ENCODE data around the gene EGLN2.
"Not testable (repeated sequence)": the region's sequence is repeated elsewhere in the genome, so short reads cannot be mapped to it uniquely, and the experiment has no call there.

EGLN2 gene

GRCh38 chr19:40809358-40810086 is 10.5 kb downstream of the EGLN2 start:
- FAIRE-seq = no peak
- TF ChIP-seq, protein P1, sequence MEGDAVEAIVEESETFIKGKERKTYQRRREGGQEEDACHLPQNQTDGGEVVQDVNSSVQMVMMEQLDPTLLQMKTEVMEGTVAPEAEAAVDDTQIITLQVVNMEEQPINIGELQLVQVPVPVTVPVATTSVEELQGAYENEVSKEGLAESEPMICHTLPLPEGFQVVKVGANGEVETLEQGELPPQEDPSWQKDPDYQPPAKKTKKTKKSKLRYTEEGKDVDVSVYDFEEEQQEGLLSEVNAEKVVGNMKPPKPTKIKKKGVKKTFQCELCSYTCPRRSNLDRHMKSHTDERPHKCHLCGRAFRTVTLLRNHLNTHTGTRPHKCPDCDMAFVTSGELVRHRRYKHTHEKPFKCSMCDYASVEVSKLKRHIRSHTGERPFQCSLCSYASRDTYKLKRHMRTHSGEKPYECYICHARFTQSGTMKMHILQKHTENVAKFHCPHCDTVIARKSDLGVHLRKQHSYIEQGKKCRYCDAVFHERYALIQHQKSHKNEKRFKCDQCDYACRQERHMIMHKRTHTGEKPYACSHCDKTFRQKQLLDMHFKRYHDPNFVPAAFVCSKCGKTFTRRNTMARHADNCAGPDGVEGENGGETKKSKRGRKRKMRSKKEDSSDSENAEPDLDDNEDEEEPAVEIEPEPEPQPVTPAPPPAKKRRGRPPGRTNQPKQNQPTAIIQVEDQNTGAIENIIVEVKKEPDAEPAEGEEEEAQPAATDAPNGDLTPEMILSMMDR (IDR thresholded peaks at IDR 0.05; ENCODE audit: insufficient read depth, missing control alignments) = no peak

DNA sequence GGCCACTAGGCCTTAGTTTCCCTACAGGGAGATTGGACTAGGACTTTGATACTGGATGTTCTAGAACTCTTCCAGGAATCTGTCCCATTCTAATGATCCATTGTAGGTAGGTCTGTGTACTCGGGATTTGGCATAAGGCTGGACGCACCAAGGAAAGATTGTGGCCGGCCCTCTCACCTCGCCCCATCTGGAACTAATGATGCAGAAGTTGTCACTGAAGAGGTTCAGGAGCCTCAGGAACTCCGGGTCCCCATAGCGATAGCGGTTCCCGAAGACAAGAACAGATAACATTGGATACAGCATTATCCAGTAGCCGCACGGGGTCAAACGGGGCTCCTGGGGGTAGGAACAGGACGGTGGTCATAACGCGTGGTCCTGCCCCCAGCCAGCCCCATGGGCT is 11.2 kb downstream of the EGLN2 start:
- FAIRE-seq = no peak
- TF ChIP-seq, protein P1 (IDR thresholded peaks at IDR 0.05; ENCODE audit: insufficient read depth, missing control alignments) = no peak
- no peak for DNase-seq (ENCODE audit: insufficient read length, low spot score)

More at GRCh38 chr19:40809358-40810086, 10.5 kb downstream of the EGLN2 start:
- no peak for DNase-seq (ENCODE audit: insufficient read length, low spot score)

DNA sequence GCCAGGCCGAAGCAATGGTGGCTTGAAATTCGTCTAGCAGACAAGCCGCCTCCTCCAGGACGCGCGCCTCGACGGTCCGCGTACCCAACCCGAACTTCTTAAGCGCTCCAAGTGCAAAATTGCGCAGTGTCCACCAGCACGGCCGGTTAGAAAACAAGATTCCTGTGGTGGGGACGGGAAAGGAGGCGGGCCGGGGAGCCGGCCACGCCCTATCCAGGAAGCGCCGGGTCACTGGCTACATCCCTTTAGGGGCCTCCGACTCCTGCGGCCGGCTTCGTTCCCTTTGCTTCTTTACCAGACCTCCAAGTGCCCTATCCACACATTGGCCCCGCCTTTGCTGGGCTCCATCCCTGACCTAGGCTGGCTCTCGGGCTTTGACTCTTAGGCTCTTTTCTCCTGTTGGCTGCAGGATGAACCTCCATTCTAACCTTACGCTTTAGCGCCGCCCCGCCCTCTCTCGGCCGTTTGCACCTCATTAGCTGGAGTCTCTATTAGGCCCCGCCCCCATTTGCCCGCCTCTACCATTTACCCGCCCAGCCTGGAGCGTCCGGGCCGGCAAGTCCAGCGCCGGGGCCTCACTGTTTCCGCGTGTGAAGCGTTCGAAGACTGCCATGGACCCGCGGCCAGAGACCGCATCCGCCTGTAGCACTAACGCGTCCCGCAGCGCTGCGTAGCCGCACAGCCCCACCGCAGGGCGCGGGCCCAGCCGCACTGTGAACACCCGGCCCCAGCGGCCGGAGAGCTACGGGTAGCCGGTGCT is 11.8 kb downstream of the EGLN2 start:
- FAIRE-seq; DNase-seq (ENCODE audit: insufficient read length, low spot score): not testable (repeated sequence)

DNA sequence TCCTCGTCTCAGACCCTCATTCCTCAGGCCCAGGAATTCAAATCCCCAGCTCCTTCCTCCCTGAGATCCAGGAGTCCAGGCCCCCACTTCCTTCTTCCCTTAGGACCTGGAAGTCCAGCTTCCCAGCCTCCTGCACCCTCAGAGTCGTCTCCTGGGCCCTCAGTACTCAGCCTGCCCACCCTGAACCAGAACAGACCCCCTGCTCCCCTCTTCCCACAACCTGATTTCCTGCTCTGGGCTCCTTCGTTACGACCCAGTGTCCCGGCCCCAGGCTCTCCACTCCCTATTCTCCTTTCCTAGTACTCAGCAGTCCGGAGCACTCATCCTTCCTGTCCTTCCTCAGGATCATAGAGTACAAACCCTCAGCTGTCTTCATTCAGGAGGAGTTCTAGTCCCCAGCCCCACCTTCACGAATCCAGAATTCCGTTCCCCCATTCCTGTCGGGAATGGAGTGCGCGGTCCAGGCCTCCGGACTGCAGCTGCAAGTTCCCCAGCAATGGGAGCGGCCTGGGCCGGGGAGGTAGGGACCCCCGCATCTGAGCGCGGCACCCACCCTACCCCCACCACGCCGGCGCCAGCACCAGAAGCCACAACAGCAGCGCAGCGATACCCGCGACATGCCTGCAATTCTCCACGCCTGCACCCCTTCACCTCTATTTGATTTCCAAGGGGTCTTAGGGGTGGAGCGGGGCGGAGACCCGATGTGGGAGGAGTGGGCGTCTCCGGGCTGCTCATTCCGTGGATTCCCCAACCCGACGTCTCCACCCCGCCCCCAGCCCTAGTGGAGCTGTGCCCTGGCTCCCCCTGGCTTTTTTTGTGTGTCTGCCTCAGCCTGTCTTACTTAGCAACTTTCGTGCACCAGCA is 12.7 kb downstream of the EGLN2 start:
- TF ChIP-seq, protein P1 (IDR thresholded peaks at IDR 0.05; ENCODE audit: insufficient read depth, missing control alignments) = no peak
- FAIRE-seq (no peak), DNase-seq (ENCODE audit: insufficient read length, low spot score) (no peak)

DNA sequence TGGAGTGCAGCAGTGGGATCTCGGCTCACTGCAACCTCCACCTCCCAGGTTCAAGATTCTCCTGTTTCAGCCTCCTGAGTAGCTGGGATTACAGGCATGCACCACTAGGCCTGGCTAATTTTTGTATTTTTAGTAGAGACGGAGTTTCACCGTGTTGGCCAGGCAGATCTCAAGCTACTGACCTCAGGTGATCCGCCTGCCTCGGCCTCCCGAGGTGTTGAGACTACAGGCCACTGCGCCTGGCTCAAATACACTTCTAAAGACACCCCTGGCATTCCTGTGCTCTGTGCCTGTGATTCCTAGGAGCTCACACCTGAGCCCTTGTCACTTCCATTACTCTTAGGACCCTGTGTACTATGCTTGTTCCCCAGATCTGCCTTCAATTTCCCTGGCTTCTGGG is 13.6 kb downstream of the EGLN2 start:
- DNase-seq (ENCODE audit: insufficient read length, low spot score); FAIRE-seq: not testable (repeated sequence)

DNA sequence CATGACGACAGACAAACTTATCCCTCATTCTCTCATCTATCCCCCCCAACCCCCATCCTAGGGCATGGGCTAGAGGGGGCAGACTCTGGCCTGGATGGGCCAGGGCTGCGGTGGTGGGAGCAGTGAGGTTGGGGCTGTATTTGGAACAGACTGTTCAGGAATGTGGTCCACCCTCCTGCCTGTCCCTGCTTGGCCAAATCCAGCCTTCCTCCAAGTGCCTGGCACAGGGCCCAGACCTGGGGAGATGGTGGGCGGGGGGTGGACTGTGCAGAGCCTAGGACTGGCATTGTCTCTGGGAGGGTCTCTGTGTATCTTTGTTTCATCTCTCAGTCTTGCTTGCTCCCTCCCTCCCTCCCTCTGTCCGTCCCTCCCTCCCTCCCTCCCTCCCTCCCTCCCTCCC is 14.2 kb downstream of the EGLN2 start:
- FAIRE-seq (no peak), DNase-seq (ENCODE audit: insufficient read length, low spot score) (no peak)
- TF ChIP-seq, protein P1 (IDR thresholded peaks at IDR 0.05; ENCODE audit: insufficient read depth, missing control alignments) = no peak

DNA sequence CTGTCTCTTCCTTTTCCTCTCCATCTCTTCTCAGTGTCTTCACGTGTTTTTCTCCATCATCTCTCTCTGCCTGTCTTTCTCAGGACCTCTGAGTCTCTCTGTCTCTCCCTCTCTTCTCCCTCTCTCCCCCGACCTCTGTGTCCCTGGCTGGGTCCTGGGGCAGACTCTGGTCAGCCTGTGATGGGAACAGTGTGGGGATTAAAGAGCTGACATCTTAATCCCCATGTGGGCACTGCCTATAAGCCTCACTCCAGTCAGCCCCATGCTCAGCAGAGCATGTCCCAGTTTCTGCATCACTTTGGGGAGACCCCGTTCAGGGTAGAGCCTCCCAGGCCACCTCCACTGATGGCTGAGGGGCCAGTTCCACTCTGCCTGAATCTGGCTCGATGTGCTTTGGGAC is 16.2 kb downstream of the EGLN2 start:
- TF ChIP-seq, protein P1 (IDR thresholded peaks at IDR 0.05; ENCODE audit: insufficient read depth, missing control alignments) = no peak
- DNase-seq (ENCODE audit: insufficient read length, low spot score) (no peak), FAIRE-seq (no peak)
